CD14-positive monocyte (primary cell): ENCODE results near the gene ADAMTS18. TPM values are rescaled to one million over a fixed set of nuclear protein-coding genes. Genes with fewer than 3 reads are reported as not detected.

Experiments
- DNase-seq, 3 donors: peaks; one replicate each; pipeline ENCODE4 v3.0.0-alpha.2; 2011 to 2022
- H2AFZ ChIP-seq: 2 replicates; pipeline ENCODE4 v1.6.0; 2012; ENCODE audit warnings: mild to moderate bottlenecking, low read depth, low read length, inconsistent platforms; ENCODE audit not compliant: insufficient read depth, poor library complexity, severe bottlenecking
- H3K27ac ChIP-seq, 2 donors: 1 replicate in 1 of 2; 2 replicates in 1 of 2; pipeline ENCODE4 v1.5.1; 2012 to 2013; ENCODE audit warnings: low read length in 2 of 2, control low read depth in 1 of 2, inconsistent platforms in 1 of 2, low read depth in 1 of 2, mild to moderate bottlenecking in 1 of 2
- H3K27me3 ChIP-seq, 2 donors: one replicate each; pipeline versions ENCODE4 v1.6.0 to v1.6.1; 2011 to 2013; ENCODE audit warnings: low read length in 2 of 2; ENCODE audit not compliant: control insufficient read depth in 2 of 2, insufficient read depth in 2 of 2
- H3K36me3 ChIP-seq, 2 donors: replicated peaks in 1 of 2; 1 replicate in 1 of 2; 2 replicates in 1 of 2; pipeline versions ENCODE4 v1.5.1 to v1.6.1; 2012 to 2013; ENCODE audit warnings: low read length in 2 of 2, control low read depth in 1 of 2, inconsistent platforms in 1 of 2, mild to moderate bottlenecking in 1 of 2; ENCODE audit not compliant: insufficient read depth in 2 of 2, control insufficient read depth in 1 of 2
- H3K4me1 ChIP-seq, 2 donors: 1 replicate in 1 of 2; 2 replicates in 1 of 2; pipeline versions ENCODE4 v1.5.1 to v1.6.1; 2012 to 2013; ENCODE audit warnings: low read length in 2 of 2, control low read depth in 1 of 2, inconsistent platforms in 1 of 2, mild to moderate bottlenecking in 1 of 2, moderate library complexity in 1 of 2; ENCODE audit not compliant: insufficient read depth in 2 of 2, control insufficient read depth in 1 of 2
- H3K4me2 ChIP-seq: replicated peaks from 2 replicates; pipeline ENCODE3; 2012; ENCODE audit warnings: low read length, moderate library complexity, mild to moderate bottlenecking; ENCODE audit not compliant: poor library complexity, severe bottlenecking; ENCODE audit errors: extremely low read depth
- H3K4me3 ChIP-seq, 3 experiments: fragments of 200-600 bp in 1 of 3; sonication (generic) in 1 of 3; replicated peaks in 1 of 3; 1 replicate in 2 of 3; 2 replicates in 1 of 3; pipeline ENCODE4 v1.5.1; 2011 to 2013; ENCODE audit warnings: low read length in 3 of 3, mild to moderate bottlenecking in 3 of 3, control low read depth in 2 of 3, low read depth in 2 of 3, inconsistent platforms in 1 of 3, moderate library complexity in 1 of 3
- H3K79me2 ChIP-seq: 2 replicates; pipeline ENCODE4 v1.6.0; 2012; ENCODE audit warnings: mild to moderate bottlenecking, control low read depth, inconsistent platforms, low read length, moderate library complexity; ENCODE audit not compliant: insufficient read depth
- H3K9ac ChIP-seq: 2 replicates; pipeline ENCODE4 v1.6.0; 2017; ENCODE audit warnings: low read length, mild to moderate bottlenecking; ENCODE audit not compliant: insufficient read depth, poor library complexity, severe bottlenecking
- H3K9me3 ChIP-seq, 2 donors: replicated peaks in 1 of 2; 1 replicate in 1 of 2; 2 replicates in 1 of 2; pipeline versions ENCODE4 v1.5.1 to v1.6.1; 2012 to 2013; ENCODE audit warnings: low read length in 2 of 2, control low read depth in 1 of 2; ENCODE audit not compliant: control insufficient read depth in 1 of 2, insufficient read depth in 1 of 2
- H4K20me1 ChIP-seq: 2 replicates; pipeline ENCODE4 v1.6.0; 2012; ENCODE audit warnings: mild to moderate bottlenecking, low read length, control low read depth, moderate library complexity; ENCODE audit not compliant: insufficient read depth
- H3K27ac Mint-ChIP-seq, 7 donors: one replicate each; pipeline ENCODE4 v1.8.0; 2020; ENCODE audit warnings: mild to moderate bottlenecking in 7 of 7, mixed read lengths in 7 of 7, moderate library complexity in 6 of 7, inconsistent platforms in 2 of 7
- H3K27me3 Mint-ChIP-seq, 3 donors: one replicate each; pipeline ENCODE4 v1.8.0; 2021 to 2022; ENCODE audit warnings: low read depth in 3 of 3, mild to moderate bottlenecking in 3 of 3, mixed read lengths in 3 of 3, moderate library complexity in 3 of 3, inconsistent platforms in 1 of 3
- H3K36me3 Mint-ChIP-seq, 2 donors: one replicate each; pipeline ENCODE4 v1.8.0; 2020; ENCODE audit warnings: mixed read lengths in 2 of 2, inconsistent platforms in 1 of 2, mild to moderate bottlenecking in 1 of 2
- H3K4me1 Mint-ChIP-seq: one replicate; pipeline ENCODE4 v1.8.0; 2020; ENCODE audit warnings: mild to moderate bottlenecking, mixed read lengths
- H3K4me3 Mint-ChIP-seq, 2 donors: one replicate each; pipeline ENCODE4 v1.8.0; 2020; ENCODE audit warnings: mild to moderate bottlenecking in 2 of 2, mixed read lengths in 2 of 2, moderate library complexity in 1 of 2
- H3K9me3 Mint-ChIP-seq, 7 donors: one replicate each; pipeline ENCODE4 v1.8.0; 2020 to 2022; ENCODE audit warnings: mixed read lengths in 7 of 7, mild to moderate bottlenecking in 6 of 7, moderate library complexity in 6 of 7, inconsistent platforms in 2 of 7
- CTCF ChIP-seq: fragments of 200-600 bp; IDR thresholded peaks from one replicate; pipeline ENCODE4 v1.8.0; 2022; ENCODE audit warnings: antibody characterized with exemption, mild to moderate bottlenecking
- WGBS: methylation state at CpG from one replicate; pipeline ENCODE4 v1.1.5; 2013; ENCODE audit warnings: missing lambda C conversion rate; ENCODE audit not compliant: insufficient coverage; 5-methylcytosine and 5-hydroxymethylcytosine counted together
- intact Hi-C, 2 donors: fragments of 100-400 bp; cut with micrococcal nuclease; formaldehyde crosslinking; loops; one replicate each; pipeline versions ENCODE4 v1.15.0 to v1.15.1; 2023
- polyA plus RNA-seq, 3 donors: library from polyadenylated mRNA; depleted of rRNA in 1 of 3; unstranded in 2 of 3; stranded (reverse) in 1 of 3; fragments of 300-500 nt in 2 of 3; fragments of >200 nt in 1 of 3; fragmentation: Illumina TruSeq in 2 of 3; gene quantifications; 1 replicate in 2 of 3; 2 replicates in 1 of 3; pipeline ENCODE4 v1.2.3, GENCODE V29; 2012 to 2021

ADAMTS18 gene
- polyA plus RNA-seq, 3 donors = not detected

- no peak for TF ChIP-seq CTCF
- no peak overlapping the region for H2AFZ ChIP-seq
- no peak overlapping the region for H3K9ac ChIP-seq
- no peaks in the 10 kb centered on the region for H3K4me1 ChIP-seq
- peaks cover 3 to 7% of the 10 kb centered on the region in 2 donors for H3K9me3 ChIP-seq
- no peak overlapping the region for H3K27ac Mint-ChIP-seq
- H3K4me3 ChIP-seq = no peak overlapping the region
- H3K27me3 ChIP-seq = peaks cover 0 to 3% of the 10 kb centered on the region in 2 donors
- no peaks in the 10 kb centered on the region for H3K79me2 ChIP-seq
- H3K4me3 Mint-ChIP-seq = no peak overlapping the region
- H3K27ac ChIP-seq = no peak overlapping the region
- no peaks in the 10 kb centered on the region for H3K36me3 ChIP-seq
- H3K4me1 Mint-ChIP-seq = no peaks in the 10 kb centered on the region
- H4K20me1 ChIP-seq = no peaks in the 10 kb centered on the region
- DNase-seq = no peak
- intact Hi-C loops = no loop called here
- no peaks in the 10 kb centered on the region for H3K36me3 Mint-ChIP-seq
- H3K27me3 Mint-ChIP-seq = peaks cover 2 to 5% (median 3%) of the 10 kb centered on the region in 3 donors
- H3K9me3 Mint-ChIP-seq = peaks cover 0 to 9% (median 4%) of the 10 kb centered on the region in 7 donors
- H3K4me2 ChIP-seq = no peak overlapping the region
Observed at GRCh38 chr16:77408607-77409006, 26.2 kb downstream of the ADAMTS18 start.

GRCh38 chr16:77406680-77407079 lies 28.2 kb downstream of the ADAMTS18 start:
- H3K9me3 Mint-ChIP-seq = peaks cover 0 to 5% (median 3%) of the 10 kb centered on the region in 7 donors
- peaks cover 0 to 3% of the 10 kb centered on the region in 2 donors for H3K27me3 ChIP-seq
- intact Hi-C loops = no loop called here
- H3K27ac Mint-ChIP-seq = no peak overlapping the region
- no peaks in the 10 kb centered on the region for H4K20me1 ChIP-seq
- no peak overlapping the region for H3K4me3 Mint-ChIP-seq
- DNase-seq = no peak
- H3K27me3 Mint-ChIP-seq = peaks cover 2 to 3% (median 3%) of the 10 kb centered on the region in 3 donors
- no peaks in the 10 kb centered on the region for H3K36me3 Mint-ChIP-seq
- no peak for TF ChIP-seq CTCF
- 80% methylated on average over 1 of the region's 1 CpG for WGBS
- no peaks in the 10 kb centered on the region for H3K36me3 ChIP-seq
- H3K79me2 ChIP-seq = no peaks in the 10 kb centered on the region
- no peaks in the 10 kb centered on the region for H3K4me1 ChIP-seq
- H3K4me3 ChIP-seq = no peak overlapping the region
- no peaks in the 10 kb centered on the region for H3K4me1 Mint-ChIP-seq
- peaks cover 3 to 7% of the 10 kb centered on the region in 2 donors for H3K9me3 ChIP-seq
- H3K4me2 ChIP-seq = no peak overlapping the region
- no peak overlapping the region for H3K9ac ChIP-seq
- H3K27ac ChIP-seq = no peak overlapping the region
- no peak overlapping the region for H2AFZ ChIP-seq
